ENCODE results near the gene KIF9.
A peak's percentile ranks its signal among the peaks of the same experiment; 100 is the strongest.
"Not testable (repeated sequence)": the region's sequence is repeated elsewhere in the genome, so short reads cannot be mapped to it uniquely, and the experiment has no call there.

KIF9 gene

DNA sequence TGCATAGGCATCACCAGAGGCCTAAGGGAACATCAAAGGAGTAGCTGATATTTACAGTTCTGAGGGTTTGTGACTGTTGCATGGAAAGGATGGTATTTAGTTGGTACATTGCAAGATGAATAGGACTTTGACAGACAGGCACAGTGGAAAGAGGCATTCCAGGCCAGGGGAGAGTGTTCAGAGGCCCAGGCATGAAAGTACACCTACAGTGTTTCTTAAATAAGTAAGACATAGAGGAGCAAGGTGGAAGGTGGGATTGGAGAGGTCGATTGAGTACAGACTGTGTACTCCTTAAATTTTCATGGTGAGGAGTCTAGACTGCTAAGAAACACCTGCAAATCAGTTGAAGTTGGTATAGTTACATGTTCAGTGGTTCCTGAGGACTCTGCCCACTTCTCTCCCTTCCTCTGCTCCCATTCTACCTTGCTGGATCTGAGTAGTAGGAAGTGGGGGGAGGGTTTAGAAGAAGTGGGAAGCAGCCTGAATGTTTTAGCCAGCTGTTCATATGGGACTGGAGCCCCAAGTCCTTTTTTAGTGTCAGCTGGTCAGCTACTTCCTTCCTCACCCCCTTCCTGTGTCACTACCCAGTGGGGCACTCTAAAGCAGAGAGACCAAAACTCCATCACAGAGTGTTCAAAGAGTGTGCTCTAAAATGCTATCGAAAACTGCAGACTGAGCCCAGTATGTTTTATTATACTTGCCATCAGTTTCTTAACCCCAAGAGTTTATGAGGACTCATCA, 14.1 kb upstream of the KIF9 start:
- no peak for DNase-seq

DNA sequence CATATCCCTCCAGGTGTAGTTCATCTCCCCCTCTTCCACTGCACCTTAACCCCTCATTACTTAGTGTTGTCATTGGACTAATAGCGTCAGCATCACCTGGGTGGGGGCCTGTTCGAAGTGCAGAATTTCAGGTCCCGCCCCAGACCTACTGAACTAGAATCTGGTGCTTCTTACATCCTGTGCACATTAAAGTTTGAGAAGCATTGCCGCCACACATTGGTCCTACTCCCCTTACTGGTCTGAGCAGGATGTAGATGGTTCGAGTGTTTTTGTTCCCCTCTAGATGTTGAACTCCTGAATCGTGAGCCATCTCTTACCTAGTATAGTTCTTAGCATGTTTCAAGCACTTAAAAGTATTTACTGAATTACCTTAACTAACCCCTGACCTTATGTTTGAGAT, 13.4 kb upstream of the KIF9 start:
- no peak for DNase-seq

DNA sequence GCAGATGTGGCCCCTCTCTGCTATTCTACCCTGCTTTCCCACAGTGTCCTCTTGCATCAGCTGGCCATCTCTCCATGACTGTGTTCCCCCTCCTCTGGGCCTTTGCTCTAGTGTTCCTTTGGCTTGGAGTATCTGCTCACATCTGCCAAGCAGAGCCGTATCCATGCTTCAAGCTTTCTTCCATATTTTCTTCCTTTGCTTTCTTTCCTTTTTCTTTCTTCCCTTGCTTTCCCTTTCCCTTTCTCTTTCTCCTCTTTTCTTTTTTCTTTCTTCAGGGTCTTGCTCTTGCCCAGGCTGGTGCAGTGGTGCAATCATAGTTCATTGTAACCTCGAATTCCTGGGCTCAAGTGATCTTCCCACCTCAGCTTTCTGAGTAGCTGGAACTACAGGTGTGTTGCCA, 12.7 kb upstream of the KIF9 start:
- no peak for DNase-seq

DNA sequence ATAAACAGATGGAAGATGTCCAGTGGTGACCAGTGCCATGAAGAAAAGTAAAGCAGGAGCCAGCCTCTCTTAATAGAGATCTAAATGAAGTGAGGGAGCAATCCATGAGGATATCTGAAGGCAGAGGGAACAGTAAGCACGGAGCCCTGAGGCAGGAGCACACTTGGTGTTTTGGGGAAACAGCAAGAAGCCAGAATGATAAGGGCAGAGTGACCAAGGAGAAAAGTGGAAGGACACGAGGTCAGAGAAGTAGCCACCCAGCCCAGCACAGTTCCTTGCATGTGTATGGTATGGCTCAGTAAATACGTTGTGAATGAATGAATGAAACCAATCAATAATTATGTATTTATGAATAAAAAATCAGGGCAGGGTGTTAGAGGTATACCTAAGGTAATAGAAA, 11.8 kb upstream of the KIF9 start:
- DNase-seq = no peak

DNA sequence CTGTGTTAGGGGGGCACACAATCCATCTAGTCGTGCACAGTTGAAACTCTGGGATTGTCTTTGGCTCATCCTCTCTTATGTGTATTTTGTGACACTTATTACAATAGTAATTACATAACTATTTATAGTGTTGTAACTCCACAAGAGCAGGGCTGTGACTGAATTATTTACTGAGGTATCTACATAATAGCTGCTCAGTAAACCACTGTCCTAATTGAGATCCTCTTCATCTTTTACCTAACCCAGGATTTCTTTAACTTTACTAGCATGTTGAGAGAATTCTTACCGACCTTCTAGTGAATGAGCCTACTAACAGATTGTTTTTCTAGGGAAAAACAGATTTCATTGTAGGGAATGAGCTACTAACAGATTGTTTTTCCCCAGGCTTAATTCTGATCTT, 11.2 kb upstream of the KIF9 start:
- DNase-seq = no peak

DNA sequence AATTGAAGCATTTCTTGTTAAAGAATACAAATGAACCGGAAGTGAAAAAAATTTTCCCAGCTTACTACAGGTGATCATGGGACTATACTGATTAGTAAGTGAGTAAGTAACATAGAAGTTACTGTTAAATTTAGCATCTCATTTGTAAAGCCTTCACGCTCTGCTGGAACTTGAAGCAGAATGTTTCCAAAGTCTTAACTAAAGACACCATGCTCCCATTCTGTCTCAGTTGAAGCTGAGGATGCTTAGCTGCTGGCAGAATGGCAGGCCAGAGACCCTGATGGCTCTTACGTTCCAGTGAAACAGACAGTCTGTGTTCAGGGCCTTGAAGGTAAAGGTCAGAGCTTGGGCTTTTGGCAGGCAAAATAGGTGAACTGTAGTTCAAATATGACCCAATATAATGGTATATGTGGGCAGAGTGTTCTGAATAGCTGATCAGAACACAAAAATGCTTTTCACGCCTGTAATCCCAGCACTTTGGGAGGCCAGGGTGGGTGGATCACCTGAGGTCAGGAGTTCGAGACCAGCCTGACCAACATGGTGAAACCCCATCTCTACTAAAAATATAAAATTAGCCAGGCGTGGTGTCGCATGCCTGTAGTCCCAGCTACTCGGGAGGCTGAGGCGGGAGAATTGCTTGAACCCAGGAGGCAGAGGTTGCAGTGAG, 9.3 kb upstream of the KIF9 start:
- not testable (repeated sequence) for DNase-seq

DNA sequence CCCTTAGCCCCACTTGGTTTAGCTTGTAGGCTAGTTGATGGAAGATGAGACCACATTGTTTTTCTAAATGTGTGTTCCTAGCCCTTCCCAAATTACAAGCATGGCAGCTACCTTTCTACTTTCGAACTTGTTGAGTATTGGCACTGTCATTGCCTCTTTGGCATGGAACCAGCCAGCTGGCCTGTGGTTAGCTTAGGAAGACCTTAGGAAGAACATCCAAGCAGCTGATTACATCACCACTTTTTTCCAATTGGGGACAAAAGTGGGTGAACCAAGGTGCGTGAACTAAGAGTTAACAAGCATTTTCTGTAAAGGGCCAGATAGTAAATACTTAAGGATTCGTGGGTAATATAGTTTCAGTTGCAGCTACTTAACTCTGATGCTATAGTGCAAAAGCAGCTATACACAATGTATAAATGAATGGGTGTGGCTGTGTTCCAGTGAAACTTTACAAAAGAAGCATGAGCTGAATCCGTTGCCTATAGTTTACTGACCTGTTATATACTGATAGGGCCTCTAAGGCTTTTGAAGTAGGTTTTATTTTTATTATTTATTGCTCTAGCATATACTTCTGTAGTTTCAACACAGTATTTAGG, 8.7 kb upstream of the KIF9 start:
- DNase-seq = no peak

DNA sequence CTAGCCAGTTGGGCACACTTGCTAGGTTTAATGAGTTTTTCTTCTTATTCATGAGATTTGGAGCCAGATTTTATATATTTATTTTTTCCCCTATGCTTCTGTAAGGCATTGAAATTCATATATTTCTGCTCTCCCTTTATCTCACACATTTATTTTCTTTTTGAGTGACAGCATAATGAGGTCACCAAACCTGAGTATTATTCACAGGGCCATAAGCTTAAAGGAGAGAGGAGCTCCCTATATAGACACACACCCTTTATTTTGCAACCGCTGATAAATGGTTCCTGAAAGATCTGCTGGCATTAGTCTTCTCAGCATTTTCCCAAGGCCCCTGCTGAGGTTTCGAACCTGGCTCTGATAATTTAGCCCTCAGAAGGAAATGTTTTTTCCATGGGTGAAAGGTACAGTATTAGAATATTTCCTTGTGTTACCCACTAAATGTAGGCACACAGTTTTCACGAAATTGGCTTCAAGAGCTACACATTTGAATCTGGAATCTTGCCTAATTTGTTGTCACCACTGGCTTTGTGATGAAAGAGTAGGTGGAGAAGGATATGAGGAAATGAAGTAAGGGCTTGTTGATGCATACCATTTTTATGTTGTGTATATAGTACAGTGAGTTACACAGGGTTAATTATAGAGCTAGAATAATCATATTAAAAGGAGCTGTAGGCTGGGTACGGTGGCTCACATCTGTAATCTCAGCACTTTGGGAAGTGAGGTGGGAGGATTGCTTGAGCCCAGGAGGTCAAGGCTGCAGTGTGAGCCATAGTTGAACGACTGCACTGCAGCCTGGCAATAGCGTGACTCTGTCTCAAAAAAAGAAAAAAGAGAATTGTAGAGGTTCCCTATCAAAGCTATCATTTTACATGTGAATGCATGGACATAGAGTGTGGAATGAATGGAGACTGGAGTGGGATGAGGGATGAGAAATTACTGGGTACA, 6.6 kb upstream of the KIF9 start:
- no peak for DNase-seq

DNA sequence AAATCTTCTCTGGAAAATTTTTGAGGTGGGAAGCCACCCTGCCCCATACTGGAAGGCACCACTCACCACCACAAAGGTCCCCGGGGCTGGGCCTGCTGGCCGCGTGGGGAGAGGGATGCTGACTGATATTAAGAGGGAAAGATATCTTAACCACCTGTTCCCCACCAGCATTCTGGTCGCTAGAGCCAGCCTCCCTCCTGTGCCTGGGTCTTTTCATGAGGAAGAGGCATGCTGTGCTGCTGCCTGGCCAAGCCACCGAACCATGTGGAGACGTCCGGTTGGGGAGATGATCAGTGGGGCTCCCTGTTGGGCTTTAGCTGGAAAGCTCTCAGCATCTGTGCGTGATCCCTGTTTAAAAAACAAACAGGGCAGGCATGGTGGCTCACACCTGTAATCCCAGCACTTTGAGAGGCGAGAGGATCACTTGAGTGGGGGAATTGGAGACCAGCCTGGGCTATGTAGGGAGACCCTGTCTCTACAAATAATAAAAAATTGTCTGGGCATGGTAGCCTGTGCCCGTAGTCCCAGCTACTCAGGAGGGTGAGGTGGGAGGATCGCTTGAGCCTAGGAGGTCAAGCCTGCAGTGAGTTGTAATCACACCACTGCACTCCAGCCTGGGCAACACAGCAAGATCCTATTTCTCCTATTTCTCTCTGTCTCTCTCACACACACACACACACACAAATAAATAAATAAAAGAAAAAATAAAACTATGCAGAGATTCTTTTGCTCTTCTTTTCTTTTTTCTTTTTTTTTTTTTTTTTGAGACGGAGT, 1.2 kb upstream of the KIF9 start:
- peak; percentile 41 for DNase-seq

DNA sequence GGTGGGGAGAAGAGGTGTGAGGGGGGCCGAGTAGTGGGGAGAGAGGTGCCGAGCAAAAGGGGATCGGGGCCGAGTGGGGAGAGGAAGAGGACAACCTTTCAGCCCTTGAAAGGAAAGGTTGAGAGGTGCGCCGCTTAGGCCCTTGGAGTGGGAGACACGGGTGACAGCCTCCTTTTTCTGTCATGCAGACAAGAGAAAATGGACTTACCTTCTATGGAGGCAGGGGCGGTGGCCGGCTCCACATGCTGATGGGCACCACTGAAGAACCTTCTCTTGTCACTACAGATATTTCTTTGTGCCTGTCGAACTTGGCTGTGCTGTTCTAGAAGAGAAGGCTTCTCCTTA, 566 bp upstream of the KIF9 start:
- no peak for DNase-seq

DNA sequence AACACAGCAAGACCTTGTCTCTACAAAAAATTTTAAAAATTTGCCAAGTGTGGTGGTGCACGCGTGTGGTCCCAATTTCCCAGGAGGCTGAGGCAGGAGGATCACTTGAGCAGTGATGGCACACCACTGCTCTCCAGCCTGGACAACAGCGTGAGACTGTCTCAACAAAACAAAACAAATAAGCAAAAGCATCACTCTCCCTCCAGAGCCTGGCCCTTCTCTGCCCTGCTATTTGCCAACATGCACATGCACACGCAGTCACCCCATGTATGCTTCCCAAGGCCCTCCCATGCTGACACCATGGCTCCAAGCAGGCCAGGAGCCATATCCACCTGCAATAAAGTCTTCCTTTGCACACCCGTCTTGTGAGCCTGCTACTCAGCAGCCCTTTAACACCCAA, 2.1 kb downstream of the KIF9 start:
- DNase-seq = no peak

DNA sequence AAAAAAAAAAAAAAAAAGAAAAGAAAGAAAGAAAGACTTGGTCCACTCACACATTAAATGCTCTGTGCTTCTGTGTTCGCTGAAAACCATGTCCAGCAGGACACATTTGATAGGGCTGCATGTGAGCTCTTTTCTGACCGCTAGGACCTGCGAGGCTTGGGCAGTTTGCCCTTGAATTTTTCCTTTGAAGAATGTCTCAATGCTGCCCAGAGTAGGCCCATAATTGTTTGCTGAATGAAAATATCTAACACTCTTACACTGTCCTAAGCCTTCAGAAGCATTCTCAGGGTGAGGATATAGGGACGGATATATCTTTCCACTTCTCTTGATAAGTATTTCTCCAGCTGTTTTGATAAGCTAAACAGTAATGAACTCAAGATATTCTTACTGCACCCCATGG, 6.0 kb downstream of the KIF9 start:
- no peak for DNase-seq

DNA sequence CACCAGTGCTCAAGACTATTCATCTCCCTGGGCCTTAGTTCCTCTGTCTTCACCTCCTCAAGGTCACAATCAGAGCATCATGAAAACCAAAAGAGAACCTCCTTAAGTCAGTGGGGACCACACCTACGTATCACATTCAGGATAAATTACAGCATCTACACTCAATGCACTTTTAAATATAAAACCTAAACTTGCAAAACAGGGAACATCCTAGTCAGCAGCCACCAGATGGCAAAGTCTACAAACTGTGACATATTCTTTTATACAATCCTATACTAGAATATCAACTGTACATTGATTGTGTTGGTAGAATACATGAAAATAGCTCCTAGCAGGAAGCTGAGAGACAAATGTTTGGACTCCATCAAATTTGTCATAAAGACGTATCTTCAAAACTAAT, 7.9 kb downstream of the KIF9 start:
- DNase-seq = no peak

DNA sequence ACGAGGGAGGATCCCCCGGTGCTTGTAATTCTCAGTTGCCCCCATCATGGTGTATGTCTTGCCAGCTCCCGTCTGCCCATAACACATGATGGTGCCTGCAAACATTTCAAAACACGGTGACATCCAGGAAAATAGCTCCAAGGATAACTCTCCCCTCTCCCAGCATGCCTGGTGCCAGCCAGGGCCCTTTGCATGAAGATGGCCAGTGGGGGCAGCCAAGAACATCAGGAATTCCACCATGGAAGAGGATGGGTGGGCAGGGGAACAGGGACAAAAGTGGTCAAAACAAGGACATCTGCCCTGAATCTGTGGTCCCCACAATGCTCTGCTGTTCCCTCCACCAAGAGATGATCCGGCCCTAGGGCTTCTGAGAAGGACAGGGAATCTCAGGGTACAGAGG, 9.0 kb downstream of the KIF9 start:
- DNase-seq = no peak

DNA sequence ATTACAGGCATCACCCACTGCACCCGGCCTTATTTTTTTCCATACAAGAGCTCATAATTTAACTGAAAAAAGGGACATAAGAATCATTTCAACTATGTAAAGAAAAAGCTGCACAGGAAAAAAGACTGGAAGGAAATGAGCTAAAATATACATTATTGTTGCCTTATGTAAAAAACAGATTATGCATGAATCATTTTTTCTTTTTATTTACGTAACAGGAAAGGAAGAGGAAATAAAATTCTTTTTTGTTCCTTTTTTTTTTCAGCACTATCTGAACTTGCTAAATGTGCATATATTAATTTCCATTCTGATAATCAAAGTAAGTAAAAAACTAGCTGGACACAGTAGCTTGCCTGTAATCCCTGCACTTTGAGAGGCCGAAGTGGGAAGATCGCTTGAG, 12.1 kb downstream of the KIF9 start:
- DNase-seq = no peak

DNA sequence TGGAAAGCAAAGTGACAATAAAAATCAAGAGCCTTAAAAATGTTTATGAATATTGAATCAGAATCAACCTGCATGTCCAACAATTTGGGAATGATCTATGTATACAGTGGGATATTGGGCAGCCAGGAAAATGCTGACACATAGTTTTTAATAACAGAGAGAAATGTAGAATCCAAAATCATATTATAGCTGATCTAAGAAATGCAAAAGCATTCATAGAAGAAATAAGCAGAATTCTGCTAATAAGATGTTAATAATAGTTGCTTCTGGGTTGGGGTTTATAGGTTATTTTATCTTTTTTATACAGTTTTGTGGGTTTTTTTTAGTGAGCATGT, 15.1 kb downstream of the KIF9 start:
- DNase-seq = no peak

DNA sequence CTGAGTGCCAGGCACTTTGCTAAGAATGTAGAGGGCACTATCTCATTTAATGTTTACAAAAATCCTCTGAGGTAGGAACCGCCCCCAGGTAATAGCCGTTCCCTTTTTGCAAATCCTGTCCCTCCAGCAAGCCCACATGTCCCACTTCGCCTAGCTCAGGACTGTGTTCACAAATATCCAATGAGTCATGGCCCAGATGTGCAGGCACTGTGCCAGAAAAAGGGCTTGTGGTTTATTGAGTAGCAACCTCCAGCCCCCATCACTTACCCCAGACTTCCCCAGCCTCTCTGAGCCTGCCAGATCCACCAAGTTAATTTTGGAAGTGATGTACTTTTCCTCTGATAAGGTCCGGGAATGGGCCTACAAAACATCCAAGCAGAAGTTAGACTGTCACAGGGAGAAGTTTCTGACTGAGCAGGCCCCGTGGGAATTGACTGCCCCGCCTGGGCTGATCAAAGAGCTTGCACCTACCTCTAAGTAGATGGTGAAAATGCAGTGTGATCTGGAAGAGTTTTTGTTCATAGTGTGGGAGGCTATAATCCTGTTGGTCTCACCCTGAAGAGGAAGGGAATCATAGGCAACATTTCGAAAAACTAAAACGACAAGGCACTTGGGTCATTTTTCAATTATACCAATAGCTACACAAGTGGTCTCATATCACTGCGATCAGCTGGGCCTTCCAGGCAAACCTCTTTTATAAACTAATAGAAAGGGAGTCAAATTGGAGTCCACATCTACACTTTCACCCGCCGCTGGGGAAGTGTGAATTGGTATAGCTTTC, 15.7 kb downstream of the KIF9 start:
- DNase-seq = no peak

DNA sequence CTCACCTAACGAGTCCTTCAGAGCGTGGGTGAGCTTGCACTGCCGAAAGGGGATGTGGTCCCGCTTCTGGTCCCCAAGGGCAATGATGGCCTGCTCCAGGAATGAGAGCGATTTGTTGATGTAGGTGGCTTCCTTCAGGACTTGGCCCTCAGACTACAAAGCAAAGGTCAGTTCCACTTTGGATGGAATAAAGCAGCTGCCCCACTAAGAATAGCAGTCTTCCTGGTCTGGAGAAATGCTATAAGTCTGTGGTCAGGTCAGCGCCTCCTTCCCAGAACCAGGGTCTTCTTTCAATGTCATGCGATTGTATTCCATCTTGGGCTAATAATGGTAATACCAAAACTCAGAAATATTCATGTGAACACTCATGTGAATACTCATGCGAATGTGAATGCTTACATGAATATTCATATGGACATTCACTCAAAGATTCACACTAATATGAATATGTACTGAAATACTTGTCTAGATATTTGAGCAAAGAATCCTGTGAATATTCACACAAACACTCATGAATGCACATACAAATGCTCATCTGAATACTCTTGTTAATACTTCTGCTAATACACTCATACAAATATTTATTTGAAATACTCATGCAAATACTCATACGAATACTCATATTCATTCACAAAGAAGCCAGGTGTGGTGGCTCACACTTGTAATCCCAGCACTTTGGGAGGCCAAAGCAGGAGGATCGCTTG, 16.7 kb downstream of the KIF9 start:
- DNase-seq = no peak

DNA sequence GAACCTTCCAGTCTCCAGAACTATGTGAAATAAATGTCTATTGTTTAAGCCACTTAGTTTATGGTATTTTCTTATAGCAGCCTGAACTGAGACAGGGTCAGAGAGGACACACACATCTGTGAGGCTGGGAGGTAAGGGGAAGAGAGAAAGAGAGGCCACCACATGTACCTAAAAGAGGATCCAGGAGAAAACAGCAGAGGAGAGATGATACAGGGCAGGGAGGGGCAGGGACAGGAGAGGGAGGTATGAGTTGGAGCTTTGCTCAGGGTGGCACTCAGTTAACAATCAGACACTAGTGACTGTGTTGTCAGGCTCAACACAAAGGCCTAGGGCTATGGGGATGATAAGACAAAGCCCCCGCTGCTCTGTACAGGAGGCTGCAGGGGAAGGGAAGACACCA, 17.6 kb downstream of the KIF9 start:
- DNase-seq = no peak

DNA sequence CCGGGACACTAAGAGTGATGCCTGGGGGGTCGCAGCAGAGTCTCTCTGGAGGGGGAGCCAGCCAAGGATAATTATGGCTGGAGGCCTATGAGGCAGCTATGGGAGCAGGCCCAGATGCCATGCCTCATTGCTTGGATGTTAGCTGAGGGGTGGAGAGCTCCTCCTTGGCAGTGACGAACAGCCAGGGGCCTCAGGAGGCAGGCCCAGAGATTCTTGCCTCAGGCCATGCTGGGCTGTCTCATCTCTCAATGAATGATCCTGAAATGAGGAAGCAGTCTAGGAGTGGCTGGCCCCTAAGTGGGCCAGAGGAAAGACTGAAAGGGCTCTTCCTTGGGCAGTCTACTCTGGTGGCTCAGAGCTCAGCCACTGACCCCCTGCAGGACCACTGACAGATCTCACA, 21.3 kb downstream of the KIF9 start:
- DNase-seq = no peak

DNA sequence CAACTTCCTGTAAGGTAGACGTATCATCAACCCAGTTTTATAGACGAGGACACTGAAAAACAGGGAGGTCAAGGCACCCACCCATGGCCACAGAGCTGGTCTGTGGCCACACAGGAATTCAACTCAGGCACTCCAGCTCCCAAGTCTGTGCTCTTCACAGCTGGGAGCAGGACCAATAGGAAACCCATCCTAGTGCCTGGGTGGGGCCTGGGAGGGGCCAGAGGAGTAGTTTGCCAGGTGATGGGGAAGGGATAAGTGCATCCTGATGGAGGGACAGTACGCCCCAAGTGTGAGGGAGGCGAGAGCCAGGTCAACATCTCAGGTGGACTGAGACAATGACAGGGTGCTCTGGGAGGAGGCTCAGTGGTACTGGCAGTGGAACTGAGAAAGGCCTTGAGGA, 22.0 kb downstream of the KIF9 start:
- no peak for DNase-seq
